Measurements from ENCODE around the gene DSE.
"Not testable (repeated sequence)": the region's sequence is repeated elsewhere in the genome, so short reads cannot be mapped to it uniquely, and the experiment has no call there.

DSE gene

DNA sequence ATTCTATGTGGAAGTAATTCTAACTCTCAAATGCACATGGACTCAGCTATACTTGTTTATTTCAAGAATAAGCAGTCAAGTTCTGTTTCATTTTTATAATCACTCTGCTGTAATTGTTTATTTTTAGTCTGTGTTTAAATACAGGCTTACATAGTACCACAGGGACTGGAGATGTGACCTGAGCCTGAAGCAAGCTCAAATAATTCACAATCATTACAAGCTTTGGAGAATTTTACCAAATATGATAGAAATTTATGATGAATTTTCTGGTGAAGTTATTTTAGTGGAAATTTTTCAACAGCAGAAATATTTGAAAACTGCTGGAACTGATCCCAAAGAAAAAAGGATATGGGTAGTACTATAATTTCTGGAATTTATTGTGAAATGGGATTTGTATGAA, 41.6 kb upstream of the DSE start:
- no peak overlapping the region for H3K4me3 ChIP-seq (ENCODE audit: low read depth, low read length)
- TF ChIP-seq, protein P1, sequence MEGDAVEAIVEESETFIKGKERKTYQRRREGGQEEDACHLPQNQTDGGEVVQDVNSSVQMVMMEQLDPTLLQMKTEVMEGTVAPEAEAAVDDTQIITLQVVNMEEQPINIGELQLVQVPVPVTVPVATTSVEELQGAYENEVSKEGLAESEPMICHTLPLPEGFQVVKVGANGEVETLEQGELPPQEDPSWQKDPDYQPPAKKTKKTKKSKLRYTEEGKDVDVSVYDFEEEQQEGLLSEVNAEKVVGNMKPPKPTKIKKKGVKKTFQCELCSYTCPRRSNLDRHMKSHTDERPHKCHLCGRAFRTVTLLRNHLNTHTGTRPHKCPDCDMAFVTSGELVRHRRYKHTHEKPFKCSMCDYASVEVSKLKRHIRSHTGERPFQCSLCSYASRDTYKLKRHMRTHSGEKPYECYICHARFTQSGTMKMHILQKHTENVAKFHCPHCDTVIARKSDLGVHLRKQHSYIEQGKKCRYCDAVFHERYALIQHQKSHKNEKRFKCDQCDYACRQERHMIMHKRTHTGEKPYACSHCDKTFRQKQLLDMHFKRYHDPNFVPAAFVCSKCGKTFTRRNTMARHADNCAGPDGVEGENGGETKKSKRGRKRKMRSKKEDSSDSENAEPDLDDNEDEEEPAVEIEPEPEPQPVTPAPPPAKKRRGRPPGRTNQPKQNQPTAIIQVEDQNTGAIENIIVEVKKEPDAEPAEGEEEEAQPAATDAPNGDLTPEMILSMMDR (IDR thresholded peaks at IDR 0.05; ENCODE audit: control insufficient read depth, extremely low read depth, insufficient read depth), result no peak
- DNase-seq (ENCODE audit: low read depth), result no peak

DNA sequence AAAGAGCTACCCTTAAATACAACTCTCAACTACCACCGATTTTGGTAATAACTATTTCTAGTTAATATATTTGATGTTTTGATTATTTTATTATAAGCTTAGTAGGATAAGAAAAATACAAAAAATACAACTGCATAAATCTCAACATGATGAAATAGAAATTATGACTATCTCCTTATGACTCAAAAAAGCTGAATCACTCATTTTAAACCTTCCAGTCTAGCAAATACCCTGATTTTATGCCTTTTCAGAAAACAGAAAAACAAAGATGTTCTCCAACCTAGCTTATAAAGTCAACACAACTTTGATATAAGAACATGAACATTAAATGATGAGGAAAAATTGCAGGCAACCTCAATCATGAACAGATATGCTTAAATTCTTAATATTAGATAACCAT, 40.2 kb upstream of the DSE start:
- H3K4me3 ChIP-seq (ENCODE audit: low read depth, low read length), result no peak overlapping the region
- DNase-seq (ENCODE audit: low read depth), result no peak
- TF ChIP-seq, protein P1 (IDR thresholded peaks at IDR 0.05; ENCODE audit: control insufficient read depth, extremely low read depth, insufficient read depth), result no peak

DNA sequence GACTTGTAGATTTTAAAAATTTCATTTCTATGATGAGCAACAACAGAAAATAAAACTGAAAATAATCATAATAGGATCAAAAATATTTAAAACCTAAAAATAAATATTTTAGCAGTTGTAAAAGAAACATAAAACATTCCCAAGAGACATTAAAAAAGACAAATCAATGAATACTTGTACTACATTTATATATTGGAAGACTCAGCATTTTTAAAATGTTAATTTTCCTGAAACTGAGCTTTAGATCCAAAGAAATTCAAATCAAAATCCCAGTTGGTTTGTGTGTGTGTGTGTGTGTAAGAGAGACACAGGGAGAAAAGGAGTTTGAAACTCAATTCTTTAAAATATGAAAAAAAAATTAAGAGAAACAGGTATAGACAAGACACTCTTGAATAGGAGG, 38.7 kb upstream of the DSE start:
- H3K4me3 ChIP-seq (ENCODE audit: low read depth, low read length), result no peak overlapping the region
- no peak for DNase-seq (ENCODE audit: low read depth)
- TF ChIP-seq, protein P1 (IDR thresholded peaks at IDR 0.05; ENCODE audit: control insufficient read depth, extremely low read depth, insufficient read depth), result no peak

DNA sequence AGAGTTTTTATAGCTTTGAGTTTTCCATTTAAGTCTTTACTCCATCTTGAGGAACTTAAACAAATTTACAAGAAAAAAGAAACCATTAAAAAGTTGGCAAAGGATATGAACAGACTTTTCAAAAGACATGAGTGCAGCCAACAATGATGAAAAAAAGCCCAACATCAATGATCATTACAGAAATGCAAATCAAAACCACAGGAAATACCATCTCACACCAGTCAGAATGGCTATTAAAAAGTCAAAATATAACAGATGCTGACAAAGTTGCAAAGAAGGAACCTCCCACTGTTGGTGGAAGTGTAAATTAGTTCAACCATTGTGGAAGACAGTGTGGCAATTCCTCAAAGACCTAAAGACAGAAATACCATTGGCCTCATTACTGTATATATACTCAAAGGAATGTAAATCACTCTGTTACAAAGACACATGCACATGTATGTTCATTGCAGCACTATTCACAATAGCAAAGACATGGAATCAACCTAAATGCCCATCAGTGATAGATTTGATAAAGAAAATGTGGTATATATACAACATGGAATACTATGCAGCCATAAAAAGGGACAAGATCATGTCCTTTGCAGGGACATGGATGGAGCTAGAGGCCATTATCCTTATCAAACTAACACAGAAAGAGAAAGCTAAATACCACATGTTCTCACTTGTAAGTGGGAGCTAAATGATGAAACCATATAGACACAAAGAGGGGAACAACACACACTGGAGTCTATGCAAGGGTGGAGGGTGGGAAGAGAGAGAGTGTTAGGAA, 35.9 kb upstream of the DSE start:
- not testable (repeated sequence) for H3K4me3 ChIP-seq (ENCODE audit: low read depth, low read length); DNase-seq (ENCODE audit: low read depth)

DNA sequence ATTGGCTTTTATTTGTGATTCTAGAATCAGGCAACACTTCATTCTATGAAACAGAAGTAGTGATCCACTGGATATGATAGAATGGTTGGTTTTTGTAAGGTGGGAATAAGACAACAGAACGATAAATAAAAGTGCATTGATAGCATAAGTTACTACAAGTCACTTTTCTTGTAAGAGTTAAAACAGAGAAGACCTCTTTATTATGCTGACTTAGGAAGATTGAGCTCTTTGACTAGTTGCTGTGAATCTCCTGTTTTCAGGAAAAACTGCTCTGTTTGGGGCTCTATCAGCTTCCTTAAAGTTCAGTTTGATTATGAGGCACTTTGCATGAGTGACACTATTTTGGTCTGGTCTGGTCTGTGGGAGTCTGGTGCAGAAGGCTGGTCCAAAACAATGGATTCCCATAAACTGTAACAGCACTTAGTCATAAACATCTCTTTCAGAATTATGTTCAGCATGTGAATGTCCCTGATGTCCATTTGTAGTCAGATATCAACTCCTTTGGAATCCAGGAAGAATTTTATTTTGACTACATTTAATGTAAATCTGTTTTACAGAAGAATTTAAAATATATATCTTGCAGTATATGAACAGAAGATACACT, 35.0 kb upstream of the DSE start:
- no peak overlapping the region for H3K4me3 ChIP-seq (ENCODE audit: low read depth, low read length)
- TF ChIP-seq, protein P1 (IDR thresholded peaks at IDR 0.05; ENCODE audit: control insufficient read depth, extremely low read depth, insufficient read depth), result no peak
- DNase-seq (ENCODE audit: low read depth), result no peak

DNA sequence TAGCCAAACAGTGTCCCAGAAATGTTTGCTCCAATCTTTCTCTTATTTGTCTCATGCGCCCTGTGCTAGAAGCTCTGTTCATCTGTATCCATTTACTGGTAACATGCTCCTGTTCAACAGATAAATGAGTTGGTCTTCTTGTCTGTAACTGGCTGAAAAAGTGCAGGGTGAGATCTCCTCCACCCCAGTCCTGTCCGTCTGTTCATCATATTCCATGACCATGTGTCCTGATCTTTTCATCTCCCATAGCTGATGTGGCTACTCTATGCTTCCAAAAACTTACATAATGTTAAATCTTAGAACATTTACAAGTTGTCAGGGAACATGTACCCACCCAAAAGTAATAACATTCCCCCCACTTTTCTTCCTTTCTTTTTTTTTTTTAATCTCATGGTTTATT, 31.8 kb upstream of the DSE start:
- no peak for DNase-seq (ENCODE audit: low read depth)
- TF ChIP-seq, protein P1 (IDR thresholded peaks at IDR 0.05; ENCODE audit: control insufficient read depth, extremely low read depth, insufficient read depth), result no peak
- H3K4me3 ChIP-seq (ENCODE audit: low read depth, low read length), result no peak overlapping the region

DNA sequence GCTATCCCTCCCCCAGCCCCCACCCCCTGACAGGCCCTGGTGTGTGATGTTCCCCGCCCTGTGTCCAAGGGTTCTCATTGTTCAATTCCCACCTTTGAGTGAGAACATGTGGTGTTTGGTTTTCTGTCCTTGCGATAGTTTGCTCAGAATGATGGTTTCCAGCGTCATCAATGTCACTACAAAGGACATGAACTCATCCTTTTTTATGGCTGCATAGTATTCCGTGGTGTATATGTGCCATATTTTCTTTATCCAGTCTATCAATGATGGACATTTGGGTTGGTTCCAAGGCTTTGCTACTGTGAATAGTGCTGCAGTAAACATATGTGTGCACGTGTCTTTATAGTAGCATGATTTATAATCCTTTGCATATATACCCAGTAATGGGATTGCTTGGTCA, 30.1 kb upstream of the DSE start:
- DNase-seq (ENCODE audit: low read depth); H3K4me3 ChIP-seq (ENCODE audit: low read depth, low read length): not testable (repeated sequence)

DNA sequence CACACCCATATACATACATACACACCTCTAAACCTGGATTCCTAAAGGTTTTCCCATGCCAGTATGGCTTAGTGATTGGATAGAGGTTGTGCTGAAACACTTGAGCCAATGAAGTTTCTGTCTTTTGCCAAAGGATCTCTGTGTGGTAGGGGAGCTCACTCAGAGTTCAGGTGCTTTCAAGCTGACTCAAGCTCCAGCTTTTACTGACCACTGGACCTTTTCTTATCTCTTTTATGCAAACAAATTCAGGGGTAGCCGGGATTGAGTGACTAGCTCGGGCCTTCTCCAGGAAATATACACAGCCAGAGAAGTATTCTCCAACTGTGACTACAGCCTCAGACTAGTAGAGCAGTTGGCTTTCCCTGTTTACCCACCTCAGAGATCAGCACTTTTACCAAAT, 21.5 kb upstream of the DSE start:
- no peak for DNase-seq (ENCODE audit: low read depth)

More for the DNA sequence above, 21.5 kb upstream of the DSE start:
- H3K4me3 ChIP-seq (ENCODE audit: low read depth, low read length), result no peak overlapping the region
- TF ChIP-seq, protein P1 (IDR thresholded peaks at IDR 0.05; ENCODE audit: control insufficient read depth, extremely low read depth, insufficient read depth), result no peak
